HepG2 (cell line): ENCODE data around the gene NPBWR2. TPM values are rescaled to one million over a fixed set of nuclear protein-coding genes. Genes with fewer than 3 reads are reported as not detected.

Source experiments
- ADNP ChIP-seq: sonication (generic); formaldehyde crosslinking; IDR thresholded peaks from 2 replicates; pipeline ENCODE4 v1.4.0; 2020; ENCODE audit warnings: missing genetic modification reagents
- BCL3 ChIP-seq: sonication (generic); formaldehyde crosslinking; IDR thresholded peaks from 2 replicates; pipeline ENCODE4 v1.5.1; 2020; ENCODE audit warnings: mild to moderate bottlenecking, missing genetic modification reagents, moderate library complexity
- CREB1 ChIP-seq, 2 experiments: fragments of 450-650 bp in 1 of 2; IDR thresholded peaks; 2 replicates each; pipeline ENCODE4 v1.6.1; 2016 to 2017; ENCODE audit warnings: control low read depth in 1 of 2, mild to moderate bottlenecking in 1 of 2, missing compliant biosample characterization in 1 of 2, missing genetic modification characterization in 1 of 2
- FLYWCH1 ChIP-seq: sonication (generic); formaldehyde crosslinking; IDR thresholded peaks from 2 replicates; pipeline ENCODE4 v1.8.1; 2023; ENCODE audit warnings: mild to moderate bottlenecking, missing genetic modification reagents
- HIVEP1 ChIP-seq: sonication (generic); formaldehyde crosslinking; IDR thresholded peaks from 2 replicates; pipeline ENCODE4 v1.4.0; 2020; ENCODE audit warnings: mild to moderate bottlenecking, missing genetic modification reagents
- IKZF1 ChIP-seq: fragments of 450-650 bp; IDR thresholded peaks from 2 replicates; pipeline ENCODE4 v1.7.1; 2016
- KLF6 ChIP-seq: IDR thresholded peaks from 2 replicates; pipeline ENCODE4 v1.8.0; 2016; ENCODE audit warnings: missing biosample characterization, missing genetic modification reagents
- MED8 ChIP-seq: sonication (generic); formaldehyde crosslinking; IDR thresholded peaks from 2 replicates; pipeline ENCODE4 v1.8.1; 2023; ENCODE audit warnings: mild to moderate bottlenecking, missing genetic modification reagents; ENCODE audit not compliant: insufficient replicate concordance
- PAWR ChIP-seq: sonication (generic); formaldehyde crosslinking; IDR thresholded peaks from 2 replicates; pipeline ENCODE4 v1.4.0; 2020; ENCODE audit warnings: missing genetic modification reagents, mild to moderate bottlenecking, borderline replicate concordance
- PCBP1 ChIP-seq: fragments of 200-400 bp; formaldehyde crosslinking; IDR thresholded peaks from 2 replicates; pipeline ENCODE4 v1.6.1; 2017; ENCODE audit warnings: mild to moderate bottlenecking, low read depth, low read length, borderline replicate concordance
- RBFOX2 ChIP-seq: fragments of 200-400 bp; formaldehyde crosslinking; IDR thresholded peaks from 2 replicates; pipeline ENCODE4 v1.6.1; 2017; ENCODE audit warnings: low read depth, mild to moderate bottlenecking, low read length
- SAP130 ChIP-seq: IDR thresholded peaks from 2 replicates; pipeline ENCODE4 v1.6.1; 2016; ENCODE audit warnings: low read depth
- SRSF4 ChIP-seq: fragments of 200-400 bp; formaldehyde crosslinking; IDR thresholded peaks from one replicate; pipeline ENCODE4 v1.6.1; 2018; ENCODE audit warnings: mild to moderate bottlenecking, low read depth, low read length, moderate library complexity; ENCODE audit not compliant: poor library complexity, severe bottlenecking
- TRAFD1 ChIP-seq: sonication (generic); formaldehyde crosslinking; IDR thresholded peaks from 2 replicates; pipeline ENCODE4 v1.5.1; 2020; ENCODE audit warnings: missing genetic modification reagents, mild to moderate bottlenecking, borderline replicate concordance
- TRIM24 ChIP-seq: sonication (generic); formaldehyde crosslinking; IDR thresholded peaks from 2 replicates; pipeline ENCODE4 v1.8.0; 2022; ENCODE audit warnings: mild to moderate bottlenecking, missing genetic modification reagents
- YY1 ChIP-seq: IDR thresholded peaks from 2 replicates; pipeline ENCODE4 v1.6.1; 2011; ENCODE audit warnings: low read length, low read depth, moderate library complexity, mild to moderate bottlenecking; ENCODE audit not compliant: insufficient read depth, insufficient replicate concordance
- ZNF318 ChIP-seq: sonication (generic); formaldehyde crosslinking; IDR thresholded peaks from 2 replicates; pipeline ENCODE4 v1.4.0; 2020; ENCODE audit warnings: mild to moderate bottlenecking, missing genetic modification reagents
- ZNF7 ChIP-seq: IDR thresholded peaks from 2 replicates; pipeline ENCODE4 v1.6.1; 2016; ENCODE audit warnings: missing biosample characterization, missing genetic modification reagents
- polyA plus RNA-seq, 8 experiments: library from polyadenylated mRNA; depleted of rRNA in 3 of 8; stranded (reverse) in 7 of 8; unstranded in 1 of 8; fragments of >200 nt; fragmentation: Illumina TruSeq in 4 of 8; extraction: Trizol in 4 of 8; gene quantifications; 2 replicates each; pipeline versions ENCODE4 v1.2.1 to v1.2.3, GENCODE V29; 2011 to 2016; ENCODE audit warnings: low read depth in 4 of 8, missing spikeins in 1 of 8, mixed read lengths in 1 of 8; ENCODE audit not compliant: insufficient read depth in 1 of 8
- total RNA-seq, 5 experiments: library from RNA; depleted of rRNA; stranded (reverse); fragments of >200 nt; fragmentation: Illumina TruSeq; extraction: Trizol; gene quantifications; 2 replicates each; pipeline ENCODE4 v1.2.3, GENCODE V29; 2016; ENCODE audit warnings: low read depth in 1 of 5

The NPBWR2 gene
- total and polyA plus RNA-seq, 2 of the 13 experiments (the other 11 are each of a cell fraction or from before 2014, with no cell fraction given), result not detected

- TF ChIP-seq SRSF4 (no peak), IKZF1 (no peak), BCL3 (CRISPR knock-in tag) (peak; percentile 94; the same call in 1 of the 2 replicates), KLF6 (peak; percentile 83), HIVEP1 (CRISPR knock-in tag) (peak; percentile 95), ZNF7 (peak; percentile 41; the same call in 1 of the 2 replicates), CREB1 (IDR thresholded peaks at IDR 0.05) (peak; percentile 84), CREB1 (CRISPR knock-in tag; IDR thresholded peaks at IDR 0.05) (no peak; the same call in 1 of the 2 replicates), ADNP (CRISPR knock-in tag) (peak; percentile 63; the same call in 1 of the 2 replicates), FLYWCH1 (CRISPR knock-in tag) (peak; percentile 87; the same call in 1 of the 2 replicates), TRAFD1 (0 out of 2 replicates have a peak, but pooled peaks have one; percentile 58), TRIM24 (CRISPR knock-in tag) (no peak), SAP130 (CRISPR knock-in tag) (peak; percentile 93), MED8 (CRISPR knock-in tag) (peak; percentile 96), RBFOX2 (peak; percentile 96), PAWR (CRISPR knock-in tag) (peak; percentile 96), ZNF318 (CRISPR knock-in tag) (peak; percentile 55; the same call in 1 of the 2 replicates), PCBP1 (peak; percentile 72; the same call in 1 of the 2 replicates), YY1 (peak; percentile 91)
Measured at GRCh38 chr20:64062596-64063388, 44.6 kb downstream of the NPBWR2 start, which contains the start of gene TCEA2 (continued).
